A549 treated with RU486 at 1 μM for 4 hours (cell line): ENCODE results near the gene MLYCD. TPM values are rescaled to one million over a fixed set of nuclear protein-coding genes. Genes with fewer than 3 reads are reported as not detected.

ENCODE experiments used
- total RNA-seq: library from RNA; stranded (reverse); fragments of 200-300 nt; extraction: Qiagen RNA extraction; gene quantifications from 5 replicates; pipeline ENCODE4 v1.2.3, GENCODE V29; 2022; ENCODE audit warnings: low read depth

Gene MLYCD
- total RNA-seq = 1.3 to 2.6 TPM (median 2.1 TPM) in 5 replicates

DNA sequence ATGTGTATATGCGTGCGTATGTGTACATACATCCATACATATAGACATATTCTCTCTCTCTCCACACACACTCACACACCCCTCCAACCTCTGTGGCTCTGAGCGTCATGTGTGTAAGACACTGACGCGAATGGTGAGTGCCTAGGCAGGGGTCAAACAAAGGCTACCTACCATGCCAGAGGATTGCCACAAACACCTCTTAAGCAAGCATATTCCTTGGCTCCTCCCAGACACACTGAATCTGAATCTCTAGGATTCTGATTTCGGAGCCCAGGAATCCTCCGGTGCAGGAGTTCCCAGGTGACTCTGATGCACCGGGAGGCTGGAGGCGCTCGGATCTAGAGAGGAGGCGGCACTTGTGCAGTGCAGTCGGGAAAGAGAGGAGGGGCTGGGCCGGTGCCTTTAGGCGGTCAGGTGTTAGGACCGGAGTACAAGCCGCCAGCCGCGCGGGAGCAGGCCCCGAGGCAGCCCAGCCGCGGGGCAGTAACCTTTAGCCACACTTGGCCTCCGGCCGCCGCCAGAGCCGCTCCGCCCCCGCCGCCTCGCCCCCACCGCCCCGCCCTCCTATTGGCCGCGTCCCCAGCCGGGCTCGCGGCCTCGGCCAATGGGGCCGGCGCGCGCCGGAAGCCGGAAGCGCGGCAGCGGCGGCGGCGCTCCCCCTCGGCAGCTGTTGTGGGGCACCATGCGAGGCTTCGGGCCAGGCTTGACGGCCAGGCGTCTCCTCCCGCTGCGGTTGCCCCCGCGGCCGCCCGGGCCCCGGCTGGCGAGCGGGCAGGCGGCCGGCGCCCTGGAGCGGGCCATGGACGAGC lies at the start of gene MLYCD:
Gene MLYCD, plus strand, starts transcription at position 653 of the 809 bp plus-strand sequence. Its CDS starts 30 bp downstream, at position 683.

DNA sequence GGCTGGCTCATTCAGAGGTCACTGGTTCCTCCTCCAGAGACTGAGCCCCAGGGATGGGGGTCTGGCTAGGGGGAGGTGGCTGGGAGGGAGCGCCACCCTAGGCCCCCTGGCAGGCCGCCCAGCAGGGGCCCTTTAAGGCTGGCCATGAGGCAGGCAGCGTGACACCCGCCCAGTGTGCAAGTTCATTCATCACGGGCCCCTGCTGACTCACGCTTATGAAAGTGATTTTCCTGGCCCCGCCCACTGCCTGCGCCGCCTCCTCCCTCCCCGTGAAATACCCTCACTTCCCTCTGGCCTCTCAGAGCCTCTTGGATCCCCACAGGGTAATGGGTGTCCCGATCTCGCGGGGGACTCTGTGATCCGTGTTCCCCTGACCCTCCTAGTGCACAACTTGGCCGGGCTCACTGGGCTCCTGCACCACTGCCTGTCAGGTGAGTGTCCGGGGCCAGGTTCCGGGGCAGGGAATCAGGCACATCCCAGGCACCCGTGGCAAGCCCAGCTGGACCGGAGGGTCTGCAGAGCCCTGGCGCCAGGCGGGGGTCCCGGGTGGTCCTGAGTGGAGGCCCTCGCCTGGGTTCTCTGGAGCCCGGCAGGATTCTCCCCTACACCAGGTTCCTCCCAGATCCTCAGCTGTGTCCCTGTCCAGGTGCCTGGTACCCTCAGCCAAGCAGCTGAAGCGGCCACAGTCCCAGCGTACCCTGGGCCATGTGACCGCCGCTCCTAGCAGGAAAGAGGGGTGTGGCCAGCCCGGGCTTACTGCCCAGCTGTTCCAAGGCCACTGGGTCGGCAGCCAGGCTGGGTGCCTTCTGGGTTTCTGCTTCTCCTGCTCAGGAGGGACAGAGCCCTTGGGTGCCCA lies 54.3 kb downstream of the MLYCD start, which contains the start of gene OSGIN1:
Gene OSGIN1, plus strand, starts transcription at position 301 of the 856 bp plus-strand sequence. CDS start 4,432 bp downstream, outside the sequence.

GRCh38 chr16:83967838-83968305 lies 69.0 kb downstream of the MLYCD start, which contains the start of gene NECAB2:
Gene NECAB2, plus strand, starts transcription at chr16:83968244. Its CDS starts 405 bp downstream, at chr16:83968649.

Other genes starting within 250 kb of the MLYCD start
- gene HSBP1, start 91.1 kb upstream of the MLYCD start, total RNA-seq = 148 to 189 TPM (median 177 TPM) in 5 replicates
- gene OSGIN1, start 54.1 kb downstream of the MLYCD start, total RNA-seq = 25.8 to 55.8 TPM (median 33.7 TPM) in 5 replicates
- 1.2 to 3.2 TPM (median 2.7 TPM) in 5 replicates for gene NECAB2, start 69.1 kb downstream of the MLYCD start, total RNA-seq
- gene SLC38A8, start 143.7 kb downstream of the MLYCD start, total RNA-seq = not detected in 5 replicates
- gene MBTPS1, start 217.8 kb downstream of the MLYCD start, total RNA-seq = 36.9 to 45.0 TPM (median 43.4 TPM) in 5 replicates
- gene HSDL1, start 246.1 kb downstream of the MLYCD start, total RNA-seq = 16.7 to 20.9 TPM (median 17.6 TPM) in 5 replicates
- 0.17 to 0.50 TPM (median 0.35 TPM) in 5 replicates for gene DNAAF1, start 246.2 kb downstream of the MLYCD start, total RNA-seq